ENCODE measurements around the gene NDUFB4. TPM values are rescaled to one million over a fixed set of nuclear protein-coding genes. Genes with fewer than 3 reads are reported as not detected.

NDUFB4 gene
- total and polyA plus RNA-seq, 9 of the 15 experiments (the other 6 are each of a cell fraction or from before 2014, with no cell fraction given), result 124 to 670 (median 227) TPM

GRCh38 chr3:120568598-120568997 lies 27.5 kb upstream of the NDUFB4 start (continued):
- TF ChIP-seq ARID3A (IDR thresholded peaks at IDR 0.05; ENCODE audit: borderline replicate concordance, low read depth, low read length) (no peak), STAT5A (IDR thresholded peaks at IDR 0.05; ENCODE audit: borderline replicate concordance, low read length) (no peak), ZC3H8 (IDR thresholded peaks at IDR 0.05) (no peak), CXXC5 (CRISPR knock-in tag; IDR thresholded peaks at IDR 0.05) (no peak), RREB1 (CRISPR knock-in tag; IDR thresholded peaks at IDR 0.05) (no peak), ZNF280A (IDR thresholded peaks at IDR 0.05; ENCODE audit: low read depth, partially characterized antibody) (no peak), BCL6 (CRISPR knock-in tag; IDR thresholded peaks at IDR 0.05) (no peak), ZBTB12 (CRISPR knock-in tag; IDR thresholded peaks at IDR 0.05) (no peak), LARP7 (IDR thresholded peaks at IDR 0.05) (no peak), USF2 (CRISPR knock-in tag; IDR thresholded peaks at IDR 0.05) (no peak), MAZ (CRISPR knock-in tag; conservative IDR thresholded peaks at IDR 0.05 in 1 of 2, IDR thresholded peaks at IDR 0.05 in 1 of 2) (no peak), MEIS2 (IDR thresholded peaks at IDR 0.05; ENCODE audit: partially characterized antibody) (no peak), TAF1 (IDR thresholded peaks at IDR 0.05; ENCODE audit: control insufficient read depth, extremely low read depth, insufficient read depth, low read length, severe bottlenecking) (no peak), ZNF165 (CRISPR knock-in tag; IDR thresholded peaks at IDR 0.05; ENCODE audit: borderline replicate concordance) (no peak), ZNF316 (IDR thresholded peaks at IDR 0.05) (peak; percentile 47; the same call in 1 of the 2 replicates), PTBP1 (IDR thresholded peaks at IDR 0.05; ENCODE audit: low read depth, low read length) (no peak), ZNF184 (CRISPR knock-in tag; IDR thresholded peaks at IDR 0.05) (no peak), ETS2 (tag; IDR thresholded peaks at IDR 0.05; ENCODE audit: borderline replicate concordance, poor library complexity, severe bottlenecking) (no peak), ZNF175 (CRISPR knock-in tag; IDR thresholded peaks at IDR 0.05; ENCODE audit: low read depth) (no peak)

Data from K562 (cell line).